D721Med (cell line): ENCODE data around the gene DUSP23.

Source experiments
- DNase-seq: peaks from one replicate; pipeline ENCODE4 v3.0.0; 2011; ENCODE audit warnings: low spot score; ENCODE audit not compliant: insufficient read length
- FAIRE-seq: peaks from 2 replicates; lab custom pipeline; 2011; peaks lifted over from hg19 to GRCh38; lab: Jason Lieb, UNC
- CTCF ChIP-seq: IDR thresholded peaks from 2 replicates; pipeline ENCODE4 v1.5.1; 2012; ENCODE audit warnings: mild to moderate bottlenecking, control low read depth; ENCODE audit not compliant: insufficient read depth; ENCODE audit errors: missing control alignments

Gene DUSP23

GRCh38 chr1:159765806-159766205 is 15.0 kb upstream of the DUSP23 start:
- no peak for TF ChIP-seq CTCF
- DNase-seq (no peak), FAIRE-seq (no peak)

- no peak for FAIRE-seq
- TF ChIP-seq CTCF, result no peak
- DNase-seq, result no peak
These were observed 9.5 kb upstream of the DUSP23 start for GRCh38 chr1:159771127-159771895.

GRCh38 chr1:159774465-159774864 is 6.3 kb upstream of the DUSP23 start:
- FAIRE-seq (no peak), DNase-seq (no peak)
- no peak for TF ChIP-seq CTCF

GRCh38 chr1:159775716-159776115 is 5.0 kb upstream of the DUSP23 start:
- FAIRE-seq (no peak), DNase-seq (no peak)
- no peak for TF ChIP-seq CTCF

- DNase-seq (no peak), FAIRE-seq (no peak)
- TF ChIP-seq CTCF, result no peak
These were observed 2.5 kb upstream of the DUSP23 start for GRCh38 chr1:159778266-159778665.

- no peak for TF ChIP-seq CTCF
- FAIRE-seq (no peak), DNase-seq (no peak)
These were observed 1.3 kb upstream of the DUSP23 start for GRCh38 chr1:159779403-159779851.

- FAIRE-seq, result no peak
- no peak for DNase-seq
- TF ChIP-seq CTCF, result no peak
These were observed 1.2 kb downstream of the DUSP23 start for GRCh38 chr1:159781992-159782391.
